Jurkat, Clone E6-1 (cell line): ENCODE data around the gene ALDH3B1.

Source experiments
- DNase-seq: peaks from one replicate; pipeline ENCODE4 v3.0.0-alpha.2; 2011; ENCODE audit warnings: low read depth, low spot score
- H3K4me3 ChIP-seq: 2 replicates; pipeline ENCODE4 v1.5.1; 2011; ENCODE audit warnings: mild to moderate bottlenecking, low read length, control low read depth, moderate library complexity

Gene ALDH3B1

DNA sequence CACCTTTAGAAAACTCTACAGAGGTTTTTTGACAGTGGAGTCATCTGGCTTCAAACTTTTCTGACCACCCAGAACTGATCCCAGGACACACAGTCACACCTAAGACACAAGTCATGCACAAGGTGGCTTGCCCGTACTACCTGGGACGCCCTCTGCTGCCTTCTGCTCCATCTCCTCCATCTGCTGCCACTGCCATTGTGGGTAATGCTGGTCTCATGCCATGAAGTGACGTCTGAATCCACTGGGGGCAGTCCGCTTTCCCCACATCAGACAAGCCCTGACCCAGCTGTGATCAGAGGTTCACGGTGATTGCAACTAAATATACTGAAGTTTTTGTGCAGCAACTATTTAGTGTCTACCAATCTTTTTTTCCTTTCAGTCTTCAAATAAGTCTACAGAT lies 14.9 kb downstream of the ALDH3B1 start:
- no peak overlapping the region for H3K4me3 ChIP-seq
- DNase-seq: peak; percentile 60

DNA sequence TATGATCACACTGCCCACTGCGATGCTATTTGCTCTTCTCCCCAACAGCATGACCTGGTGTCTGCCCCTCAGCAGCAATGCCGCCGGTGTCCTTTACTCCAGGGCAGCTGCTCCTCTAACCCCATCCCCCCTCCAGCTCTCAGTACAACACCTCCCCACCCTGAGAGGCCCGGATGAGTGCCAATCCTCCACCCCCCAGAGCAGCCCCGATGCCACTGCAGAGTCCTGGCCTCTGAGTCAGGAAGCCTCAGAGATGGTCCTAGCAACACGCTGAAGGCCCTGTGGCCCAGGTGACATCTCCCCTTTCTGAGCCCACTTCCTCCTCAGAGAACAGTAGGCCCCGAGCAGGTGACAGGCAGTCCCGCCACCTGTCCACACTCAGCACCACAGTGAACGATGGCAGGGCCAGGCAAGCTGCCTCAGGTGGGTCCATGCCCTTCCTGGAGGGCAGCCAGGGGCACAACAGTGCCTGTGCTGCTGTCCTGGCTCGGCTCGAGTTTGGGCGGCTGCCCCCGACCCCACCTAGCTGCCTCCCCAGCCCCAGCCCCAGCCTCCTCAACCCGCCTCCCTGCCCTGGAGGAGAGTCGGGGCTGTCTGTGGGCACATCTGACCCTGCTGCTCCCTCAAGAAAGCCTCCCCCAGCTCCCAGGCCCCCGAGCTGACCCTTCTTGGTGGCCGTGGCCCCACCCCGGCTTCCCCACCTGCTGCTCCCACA lies 16.4 kb downstream of the ALDH3B1 start:
- no peak overlapping the region for H3K4me3 ChIP-seq
- DNase-seq: no peak

DNA sequence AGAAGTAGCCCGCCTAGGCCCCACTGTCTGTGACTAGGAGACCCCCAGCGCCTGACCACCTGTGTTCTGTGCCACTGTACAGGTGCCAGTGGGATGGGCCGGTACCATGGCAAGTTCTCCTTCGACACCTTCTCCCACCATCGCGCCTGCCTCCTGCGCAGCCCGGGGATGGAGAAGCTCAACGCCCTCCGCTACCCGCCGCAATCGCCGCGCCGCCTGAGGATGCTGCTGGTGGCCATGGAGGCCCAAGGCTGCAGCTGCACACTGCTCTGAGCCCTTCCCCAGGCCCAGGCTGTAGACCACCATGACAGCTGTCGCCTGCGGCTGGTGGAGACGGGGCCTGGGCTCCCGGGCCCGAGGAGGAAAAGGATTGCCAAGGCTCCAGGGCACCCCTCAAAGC lies 17.5 kb downstream of the ALDH3B1 start:
- no peak for DNase-seq
- H3K4me3 ChIP-seq: no peak overlapping the region

DNA sequence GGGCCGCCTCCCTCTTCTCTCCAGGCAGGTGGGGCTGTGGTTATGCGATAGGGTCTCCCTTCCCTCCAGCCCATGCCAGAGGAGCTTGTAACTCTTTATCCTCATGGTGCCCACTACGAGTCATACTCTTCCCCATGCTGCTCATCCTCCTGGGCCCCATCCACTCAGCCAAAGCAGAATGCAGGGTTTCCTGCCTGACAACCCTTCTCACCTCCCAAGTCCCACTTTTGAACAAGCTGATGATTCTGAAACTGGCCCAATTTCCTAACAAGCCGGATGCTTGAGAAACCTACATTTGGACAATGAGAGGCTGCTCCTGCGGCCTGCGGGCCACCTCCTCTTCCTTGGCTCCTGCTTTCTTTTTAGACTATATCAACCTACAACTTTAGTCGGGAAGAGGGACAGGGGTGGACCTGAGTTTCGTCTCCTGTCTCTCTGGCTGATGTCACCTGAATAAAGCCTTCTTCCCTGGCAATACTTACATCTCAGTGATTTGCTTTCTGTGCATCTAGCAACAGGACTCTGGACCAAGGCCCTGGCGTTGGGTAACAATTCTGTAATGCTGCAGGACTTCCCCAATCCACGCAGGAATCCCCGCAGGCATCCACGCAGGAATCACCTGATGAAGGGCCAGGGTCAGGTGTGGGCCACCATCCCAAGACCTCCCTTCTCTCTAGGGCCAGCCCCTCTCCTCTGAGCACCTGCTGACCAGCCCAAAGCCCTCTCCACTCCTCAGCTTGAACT lies 18.8 kb downstream of the ALDH3B1 start:
- H3K4me3 ChIP-seq: peak overlapping the region; percentile 96
- DNase-seq: no peak

DNA sequence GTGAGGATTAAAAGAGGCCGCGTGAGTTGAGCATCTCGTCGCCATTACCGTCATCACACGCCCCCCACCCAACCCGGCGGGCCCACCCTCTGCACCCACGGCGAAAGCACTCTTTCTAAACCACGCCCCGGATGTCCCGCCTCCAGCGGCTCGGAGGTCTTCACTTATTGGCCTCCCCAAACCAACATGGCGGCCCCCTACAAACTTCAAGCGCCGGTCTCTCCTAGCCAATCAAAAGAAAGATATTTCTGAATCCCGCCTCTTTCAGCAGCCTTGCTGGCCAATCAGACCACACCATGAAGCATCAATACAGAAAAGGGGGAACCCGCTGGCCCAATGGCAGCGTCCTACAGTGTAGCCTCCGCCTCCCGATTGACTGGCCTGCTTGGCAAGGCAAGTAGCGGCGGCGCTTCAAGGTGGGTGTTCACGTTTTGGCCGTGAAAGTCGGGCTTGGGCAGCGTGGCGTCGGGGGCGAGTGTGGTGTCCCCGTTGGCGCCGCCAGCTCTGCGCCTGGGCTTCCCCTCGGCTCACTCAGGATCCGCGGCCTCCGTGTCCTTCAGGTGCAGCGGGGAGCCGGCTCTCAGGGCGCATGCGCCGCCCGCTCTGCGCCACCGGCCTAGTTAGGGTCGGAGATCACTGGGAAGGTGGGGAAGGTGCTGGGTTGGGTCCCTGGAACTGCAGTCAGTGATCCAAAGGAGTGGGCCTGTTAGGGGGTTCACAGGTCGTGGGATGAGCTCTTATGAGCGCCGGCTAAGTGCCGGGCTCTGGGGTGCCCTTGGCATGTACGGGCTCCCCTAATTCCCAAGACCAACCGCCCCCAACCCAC lies 20.4 kb downstream of the ALDH3B1 start, which contains the start of gene NDUFS8:
Gene NDUFS8, plus strand, starts transcription at position 364 of the 826 bp plus-strand sequence. CDS start 1,471 bp downstream, outside the sequence.
- DNase-seq: peak; percentile 99
- H3K4me3 ChIP-seq: peak within 1 kb of the TSS; percentile 96

DNA sequence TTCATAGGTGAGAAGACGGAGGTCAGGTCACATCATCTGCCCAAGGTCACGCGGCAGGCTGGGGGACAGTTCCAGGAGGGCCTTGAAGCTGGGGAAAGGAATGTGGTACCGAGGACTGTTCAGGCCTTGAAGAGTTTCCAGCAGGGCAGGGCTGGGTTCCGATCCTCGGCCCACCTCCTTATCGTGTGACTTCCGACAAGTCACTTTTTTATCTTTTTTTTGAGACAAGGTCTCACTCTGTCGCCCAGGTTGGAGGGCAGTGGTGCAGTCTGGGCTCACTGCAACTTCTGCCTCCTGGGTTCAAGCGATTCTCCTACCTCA lies 21.0 kb downstream of the ALDH3B1 start:
- no peak for DNase-seq

DNA sequence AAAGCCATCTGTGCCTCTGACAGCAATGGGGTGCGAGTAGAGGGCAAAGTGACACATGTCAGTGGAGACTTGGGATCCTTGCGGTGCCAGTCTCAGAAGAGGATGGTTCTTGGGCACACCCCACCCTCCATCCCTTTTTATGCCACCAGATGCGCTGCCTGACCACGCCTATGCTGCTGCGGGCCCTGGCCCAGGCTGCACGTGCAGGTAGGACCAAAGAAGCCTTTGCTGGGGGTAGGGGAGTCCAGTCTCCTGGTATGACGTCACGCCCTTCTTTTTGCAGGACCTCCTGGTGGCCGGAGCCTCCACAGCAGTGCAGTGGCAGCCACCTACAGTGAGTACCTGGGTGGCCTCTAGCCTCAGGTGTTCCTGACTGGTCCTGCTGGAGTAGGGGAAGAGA lies 21.9 kb downstream of the ALDH3B1 start:
- peak overlapping the region; percentile 96 for H3K4me3 ChIP-seq
- no peak for DNase-seq

More for the DNA sequence above, 21.0 kb downstream of the ALDH3B1 start:
- peak overlapping the region; percentile 96 for H3K4me3 ChIP-seq

DNA sequence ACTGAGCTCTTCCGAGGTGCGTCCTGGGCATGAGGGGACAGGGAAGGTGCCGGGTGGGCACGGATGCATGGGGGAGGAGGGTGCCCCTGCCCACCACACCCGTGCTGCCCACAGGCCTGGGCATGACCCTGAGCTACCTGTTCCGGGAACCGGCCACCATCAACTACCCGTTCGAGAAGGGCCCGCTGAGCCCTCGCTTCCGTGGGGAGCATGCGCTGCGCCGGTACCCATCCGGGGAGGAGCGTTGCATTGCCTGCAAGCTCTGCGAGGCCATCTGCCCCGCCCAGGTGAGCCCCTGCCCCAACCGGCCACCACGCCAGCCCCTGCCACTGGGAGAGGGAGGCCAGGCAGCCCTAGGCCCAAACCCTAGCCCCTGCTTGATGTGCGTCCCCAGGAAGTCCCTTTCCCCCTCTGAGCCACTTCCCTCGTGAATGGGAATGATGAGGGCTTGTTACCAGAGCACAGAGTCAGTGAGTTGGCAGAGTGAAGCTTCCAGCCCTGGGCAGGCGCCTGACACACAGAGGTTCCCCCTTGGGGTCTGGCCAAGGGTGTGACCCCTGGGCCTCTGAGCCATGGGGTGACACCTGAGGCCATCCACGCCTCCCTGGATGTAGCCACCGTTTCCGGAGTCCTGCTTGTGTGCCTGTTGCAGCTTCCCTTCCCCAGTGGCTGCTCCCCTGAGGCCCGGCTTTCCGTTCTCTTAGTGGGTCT lies 23.0 kb downstream of the ALDH3B1 start:
- H3K4me3 ChIP-seq: no peak overlapping the region
- no peak for DNase-seq

DNA sequence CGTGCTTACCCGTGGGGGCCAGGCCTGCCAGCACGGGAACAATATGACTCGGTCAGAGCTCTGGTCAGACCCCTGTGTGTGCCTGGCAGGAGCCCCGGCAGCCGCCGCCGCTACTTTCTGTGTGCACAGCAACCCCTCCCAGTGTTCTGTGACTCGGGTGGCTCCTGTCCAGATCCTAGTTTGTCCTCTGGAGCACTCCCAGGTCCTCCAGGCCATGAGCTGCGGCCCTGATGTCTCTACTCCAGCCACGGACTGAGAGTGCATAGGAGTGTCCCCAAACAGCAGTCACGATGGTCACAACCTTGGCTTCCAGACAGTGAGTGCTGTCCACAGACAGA lies 23.6 kb downstream of the ALDH3B1 start:
- DNase-seq: no peak
- no peak overlapping the region for H3K4me3 ChIP-seq

DNA sequence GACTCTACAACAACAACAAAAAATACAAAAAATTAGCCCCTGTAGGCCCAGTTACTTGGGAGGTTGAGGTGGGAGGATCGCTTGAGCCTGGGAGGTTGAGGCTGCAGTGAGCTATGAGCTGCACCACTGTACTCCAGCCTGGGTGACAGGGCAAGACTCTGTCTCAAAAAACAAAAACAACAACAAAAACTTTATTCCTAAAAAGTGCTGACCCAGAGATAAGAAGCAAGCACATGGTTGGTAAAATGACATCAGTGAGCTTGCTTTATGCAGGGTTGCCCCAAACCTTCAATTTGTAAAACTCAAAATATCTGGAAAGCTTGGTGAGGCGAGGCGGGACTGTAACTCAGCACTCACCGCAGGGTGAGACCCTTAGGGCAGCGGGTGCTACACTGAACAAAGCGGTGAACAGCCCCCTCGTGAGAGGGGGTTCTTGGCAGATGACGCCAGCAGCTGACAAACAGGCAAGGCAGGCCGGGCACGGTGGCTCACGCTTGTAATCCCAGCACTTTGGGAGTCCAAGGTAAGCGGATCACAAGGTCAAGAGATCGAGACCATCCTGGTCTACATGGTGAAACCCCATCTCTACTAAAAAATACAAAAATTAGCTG lies 25.2 kb downstream of the ALDH3B1 start:
- no peak for DNase-seq
- no peak overlapping the region for H3K4me3 ChIP-seq

DNA sequence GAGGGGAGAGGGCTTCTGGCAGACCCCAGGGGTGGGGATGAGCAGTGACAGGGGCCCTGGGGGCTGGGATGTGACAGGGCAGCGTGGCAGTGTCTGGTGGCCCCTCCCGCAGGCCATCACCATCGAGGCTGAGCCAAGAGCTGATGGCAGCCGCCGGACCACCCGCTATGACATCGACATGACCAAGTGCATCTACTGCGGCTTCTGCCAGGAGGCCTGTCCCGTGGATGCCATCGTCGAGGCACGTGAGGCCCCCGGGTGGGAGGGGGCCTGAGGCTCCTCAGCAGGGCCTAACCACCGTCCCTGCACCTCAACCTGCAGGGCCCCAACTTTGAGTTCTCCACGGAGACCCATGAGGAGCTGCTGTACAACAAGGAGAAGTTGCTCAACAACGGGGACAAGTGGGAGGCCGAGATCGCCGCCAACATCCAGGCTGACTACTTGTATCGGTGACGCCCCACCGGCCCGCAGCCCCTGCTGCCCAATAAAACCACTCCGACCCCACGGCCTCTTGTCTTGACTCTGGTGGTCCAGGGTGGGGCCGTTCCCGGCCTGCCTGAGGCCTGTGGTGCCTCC lies 26.1 kb downstream of the ALDH3B1 start:
- no peak overlapping the region for H3K4me3 ChIP-seq
- DNase-seq: no peak

DNA sequence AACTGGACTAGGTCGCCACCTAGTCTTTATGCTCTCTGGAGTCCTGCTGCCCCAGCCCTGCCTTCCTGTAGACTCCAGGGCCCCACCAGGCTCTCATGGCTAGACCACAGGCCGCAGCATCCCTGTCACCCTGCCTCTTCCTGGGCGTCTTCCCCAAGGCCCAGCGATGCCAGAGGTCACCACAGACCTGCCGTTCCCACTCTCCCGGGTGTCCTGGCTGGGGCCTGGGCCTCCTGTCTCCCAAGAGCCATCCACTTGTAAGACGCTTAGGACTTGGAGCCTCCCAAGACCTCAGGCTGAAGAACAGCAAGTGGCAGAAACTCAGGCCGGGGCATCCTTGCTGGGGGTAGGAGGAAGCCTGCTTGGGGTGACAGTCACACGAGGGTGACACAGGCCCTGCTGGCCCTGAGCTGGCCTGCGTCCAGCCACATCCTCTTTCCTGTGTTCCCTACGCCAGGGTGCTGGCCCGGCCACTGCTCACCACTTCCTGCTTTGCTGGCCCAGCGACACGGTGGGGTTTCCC lies 26.7 kb downstream of the ALDH3B1 start:
- DNase-seq: no peak
- no peak overlapping the region for H3K4me3 ChIP-seq

DNA sequence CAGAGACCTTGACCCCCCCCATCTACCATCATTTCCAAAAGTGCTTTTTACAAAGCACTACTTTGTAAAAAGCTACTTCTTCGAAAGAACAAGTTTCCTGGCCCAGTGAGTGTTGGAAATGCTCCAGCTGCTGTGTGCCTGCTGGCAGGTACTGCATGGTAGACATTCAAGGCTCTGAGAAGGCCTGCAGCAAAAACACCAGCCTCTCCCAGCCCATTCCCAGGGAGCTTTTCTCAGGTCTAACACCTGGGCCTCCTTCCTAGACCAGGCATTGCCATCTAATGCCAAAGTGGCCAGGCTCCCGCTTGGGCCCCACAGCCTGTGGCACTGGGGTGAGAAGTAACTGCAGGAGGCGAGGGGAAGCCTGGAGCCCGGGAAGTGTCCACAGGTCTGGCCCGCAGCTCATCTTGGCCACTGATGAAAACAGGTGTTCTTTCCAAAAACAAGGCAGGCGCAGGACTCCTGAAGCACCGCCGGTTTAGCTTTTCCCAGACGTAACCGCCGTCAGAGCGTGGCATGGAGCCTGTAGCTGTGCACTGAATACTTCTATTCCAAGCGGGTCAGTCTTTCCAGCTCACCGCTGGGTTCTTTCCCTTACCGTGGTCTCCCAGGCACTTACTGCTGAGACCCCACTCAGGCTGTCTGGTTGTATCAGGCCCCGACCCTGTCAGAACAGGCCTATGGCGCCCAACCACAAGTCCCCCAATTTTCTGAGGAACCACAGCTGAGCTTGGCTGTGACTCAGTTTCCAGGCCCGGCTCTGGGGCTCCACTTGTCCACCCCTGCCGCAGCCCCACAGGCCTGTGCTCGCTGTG lies 27.5 kb downstream of the ALDH3B1 start:
- H3K4me3 ChIP-seq: no peak overlapping the region
- no peak for DNase-seq

DNA sequence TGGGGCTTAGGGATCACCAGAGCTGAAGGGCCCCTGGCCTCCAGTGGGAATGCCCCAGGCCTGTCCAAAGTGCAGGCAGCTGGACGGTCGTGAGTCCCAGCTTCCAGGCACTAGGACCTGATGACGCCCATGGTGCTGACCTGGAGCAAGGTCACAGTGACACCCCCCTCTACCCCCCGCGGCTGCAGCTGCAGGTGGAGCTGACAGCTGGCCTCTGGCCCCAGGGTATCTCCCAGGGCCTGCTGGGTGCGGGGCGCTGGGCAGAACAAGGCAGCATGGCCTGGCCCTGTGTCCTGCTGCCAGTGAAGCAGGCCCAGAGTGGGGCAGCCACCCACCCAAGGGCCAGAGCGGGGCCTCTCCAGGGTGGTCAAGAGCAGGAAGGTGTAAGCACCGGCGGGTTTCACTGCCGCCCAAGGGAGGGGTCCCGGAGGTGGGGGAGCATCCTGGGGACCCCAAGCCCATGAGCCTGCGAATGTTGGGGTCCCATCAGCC lies 28.1 kb downstream of the ALDH3B1 start:
- no peak for DNase-seq
- no peak overlapping the region for H3K4me3 ChIP-seq

DNA sequence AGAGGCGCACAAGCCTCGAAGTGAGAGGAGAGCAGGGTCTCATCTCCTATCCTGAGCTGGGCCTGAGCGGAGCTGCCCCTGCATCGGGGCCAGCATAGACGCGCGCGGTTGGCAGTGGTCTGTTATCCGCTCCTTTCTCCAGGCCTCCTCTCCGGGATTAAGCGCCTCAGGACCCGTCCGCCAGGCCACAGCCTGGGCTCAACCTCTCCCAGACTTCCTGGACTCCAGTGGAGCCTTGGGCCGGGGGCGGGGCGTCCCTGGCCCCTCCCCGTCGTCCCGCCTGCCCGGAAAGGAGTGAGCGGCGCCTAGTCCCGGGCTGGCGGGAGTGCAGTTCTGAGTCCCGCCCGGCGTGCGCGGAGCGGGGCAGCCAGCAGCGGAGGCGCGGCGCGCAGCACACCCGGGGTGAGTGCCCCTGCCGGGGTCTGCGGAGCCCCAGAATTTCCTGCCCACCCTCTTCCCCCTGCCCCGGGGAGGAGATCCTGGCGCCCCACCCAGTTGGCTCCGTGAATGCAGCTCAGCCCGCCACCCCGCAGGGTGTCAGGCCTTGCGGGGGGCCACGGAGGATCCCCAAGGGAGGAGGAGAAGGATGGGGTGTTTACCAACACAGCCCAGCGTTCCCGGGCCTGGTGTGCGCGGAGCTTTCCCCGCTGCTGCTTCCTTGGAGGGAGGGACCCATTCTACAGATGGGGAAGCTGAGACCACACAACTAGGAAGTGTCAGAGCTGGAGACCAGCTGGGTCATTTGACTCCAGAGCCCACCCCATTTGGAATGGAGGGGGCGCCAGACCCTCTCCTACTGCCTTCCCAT lies 28.8 kb downstream of the ALDH3B1 start, which contains the start of gene TCIRG1:
Gene TCIRG1, plus strand, starts transcription at position 308 of the 808 bp plus-strand sequence. CDS start 2,247 bp downstream, outside the sequence.
- no peak for DNase-seq
- no peak within 1 kb of the TSS for H3K4me3 ChIP-seq

DNA sequence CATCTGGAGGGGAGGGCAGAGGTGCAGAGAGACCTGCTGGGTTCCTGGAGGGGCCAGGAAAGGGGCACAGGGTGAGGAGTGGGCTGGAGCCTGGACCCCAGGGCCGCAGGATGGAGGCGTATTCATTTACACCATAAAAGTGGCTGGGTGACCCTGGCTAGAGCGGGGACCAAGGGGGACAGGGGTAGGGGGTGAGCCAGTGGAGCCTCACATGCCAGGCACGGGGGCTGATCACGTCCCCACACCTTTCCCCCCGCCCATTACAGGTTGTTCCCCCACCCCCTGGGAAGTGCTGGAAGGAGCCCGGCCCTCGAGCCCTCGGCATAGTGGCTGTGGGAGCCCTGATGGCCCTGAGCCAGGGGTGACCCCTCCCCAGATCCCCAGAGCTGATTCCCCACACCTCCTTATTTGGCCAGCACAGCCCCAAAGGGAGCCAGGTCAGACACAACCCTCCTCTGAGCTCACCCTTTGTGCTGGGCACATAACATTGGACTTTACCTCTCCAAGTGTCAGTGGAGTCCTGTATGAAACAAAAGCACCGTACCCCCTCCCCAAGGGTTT lies 29.5 kb downstream of the ALDH3B1 start:
- no peak for DNase-seq
- H3K4me3 ChIP-seq: no peak overlapping the region
